ENCODE data around the gene MCC. TPM values are rescaled to one million over a fixed set of nuclear protein-coding genes. Genes with fewer than 3 reads are reported as not detected.

Gene MCC
- total RNA-seq, 3 donors from 2014 or later (not counting 1 experiment from before 2014, with no cell fraction given), result 0.68 to 1.8 (median 1.4) TPM

DNA sequence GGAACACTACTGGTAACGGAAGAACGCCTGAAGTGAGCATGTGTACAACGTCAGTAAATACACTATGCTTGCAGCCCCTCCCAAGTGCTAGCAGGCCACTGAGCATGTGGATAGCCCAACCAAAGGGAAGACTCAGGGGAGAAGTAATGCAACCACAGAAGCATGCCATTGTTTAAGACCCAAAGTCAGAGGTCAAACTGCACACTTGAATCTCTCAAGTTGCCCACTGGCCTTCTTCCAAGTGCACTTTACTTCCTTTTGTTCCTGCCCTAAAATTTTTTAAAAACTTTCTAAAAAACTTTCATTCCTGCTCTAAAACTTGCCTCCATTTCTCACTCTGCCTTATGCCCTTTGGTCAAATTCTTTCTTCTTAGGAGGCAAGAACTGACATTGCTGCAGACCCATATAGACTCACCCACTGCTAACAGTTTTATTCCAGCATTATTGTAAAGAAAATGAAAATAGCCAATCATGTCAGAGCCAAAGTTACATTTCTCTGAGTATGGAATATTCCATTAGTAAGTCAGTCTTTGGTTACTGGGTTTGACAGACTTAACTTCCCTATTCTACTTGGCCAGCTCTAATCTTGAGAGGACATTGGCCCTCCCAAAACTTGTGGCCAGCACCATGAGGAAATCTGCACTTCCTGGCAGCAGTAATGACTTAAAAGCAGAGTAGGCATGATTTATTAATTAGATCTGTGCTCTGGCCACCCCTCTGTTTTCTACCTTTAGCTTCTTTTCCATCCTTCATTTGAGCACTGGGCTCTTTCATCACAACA lies 130.4 kb downstream of the MCC start:
- H3K4me1 Mint-ChIP-seq, result no peaks in the 10 kb centered on the region
- H3K36me3 Mint-ChIP-seq, result no peaks in the 10 kb centered on the region
- TF ChIP-seq, protein P1, sequence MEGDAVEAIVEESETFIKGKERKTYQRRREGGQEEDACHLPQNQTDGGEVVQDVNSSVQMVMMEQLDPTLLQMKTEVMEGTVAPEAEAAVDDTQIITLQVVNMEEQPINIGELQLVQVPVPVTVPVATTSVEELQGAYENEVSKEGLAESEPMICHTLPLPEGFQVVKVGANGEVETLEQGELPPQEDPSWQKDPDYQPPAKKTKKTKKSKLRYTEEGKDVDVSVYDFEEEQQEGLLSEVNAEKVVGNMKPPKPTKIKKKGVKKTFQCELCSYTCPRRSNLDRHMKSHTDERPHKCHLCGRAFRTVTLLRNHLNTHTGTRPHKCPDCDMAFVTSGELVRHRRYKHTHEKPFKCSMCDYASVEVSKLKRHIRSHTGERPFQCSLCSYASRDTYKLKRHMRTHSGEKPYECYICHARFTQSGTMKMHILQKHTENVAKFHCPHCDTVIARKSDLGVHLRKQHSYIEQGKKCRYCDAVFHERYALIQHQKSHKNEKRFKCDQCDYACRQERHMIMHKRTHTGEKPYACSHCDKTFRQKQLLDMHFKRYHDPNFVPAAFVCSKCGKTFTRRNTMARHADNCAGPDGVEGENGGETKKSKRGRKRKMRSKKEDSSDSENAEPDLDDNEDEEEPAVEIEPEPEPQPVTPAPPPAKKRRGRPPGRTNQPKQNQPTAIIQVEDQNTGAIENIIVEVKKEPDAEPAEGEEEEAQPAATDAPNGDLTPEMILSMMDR (IDR thresholded peaks at IDR 0.05), result no peak
- 86% methylated on average over 3 of the region's 3 CpGs for WGBS (ENCODE audit: insufficient coverage)
- Histone ChIP-seq H3K4me3 (ENCODE audit: low read length) (no peak overlapping the region), H3K27ac (ENCODE audit: low read length) (no peak overlapping the region), H3K4me1 (ENCODE audit: control insufficient read depth, insufficient read depth, low read length) (no peaks in the 10 kb centered on the region), H3K9me3 (ENCODE audit: control insufficient read depth, insufficient read depth, low read length) (no peaks in the 10 kb centered on the region), H3K36me3 (ENCODE audit: control insufficient read depth, insufficient read depth, low read length) (no peaks in the 10 kb centered on the region), H3K27me3 (ENCODE audit: control insufficient read depth, insufficient read depth, low read length) (peaks cover 3% of the 10 kb centered on the region)
- no peaks in the 10 kb centered on the region for H3K9me3 Mint-ChIP-seq
- ATAC-seq, result no peak
- no peak overlapping the region for H3K27ac Mint-ChIP-seq
- no peak for DNase-seq
- no peak overlapping the region for H3K4me3 Mint-ChIP-seq
- H3K27me3 Mint-ChIP-seq (ENCODE audit: low read depth in 2 of 2), result peaks cover 0 to 21% of the 10 kb centered on the region in 2 donors
- intact Hi-C loops (cut with micrococcal nuclease), result no loop called here

DNA sequence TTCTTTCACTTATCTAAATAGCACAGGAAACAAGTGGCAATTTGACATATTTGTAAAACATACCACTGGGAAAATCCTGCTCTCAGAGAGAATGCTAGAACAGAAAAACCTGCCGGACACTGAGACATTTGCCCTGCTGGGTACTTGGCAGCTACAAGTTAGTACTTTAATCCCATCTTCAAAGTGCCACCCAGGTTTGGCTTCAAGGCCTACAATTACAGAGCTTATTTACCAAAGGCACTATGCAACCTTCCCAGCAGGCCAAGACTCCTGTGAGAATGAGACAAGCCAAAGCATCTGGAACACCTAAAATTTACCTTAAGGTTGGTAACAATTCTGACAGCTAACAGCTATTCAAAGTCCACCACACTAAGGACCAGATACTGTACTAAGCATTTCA lies 131.8 kb downstream of the MCC start:
- Histone ChIP-seq H3K4me3 (ENCODE audit: low read length) (no peak overlapping the region), H3K27me3 (ENCODE audit: control insufficient read depth, insufficient read depth, low read length) (peaks cover 3% of the 10 kb centered on the region), H3K9me3 (ENCODE audit: control insufficient read depth, insufficient read depth, low read length) (no peaks in the 10 kb centered on the region), H3K27ac (ENCODE audit: low read length) (no peak overlapping the region), H3K36me3 (ENCODE audit: control insufficient read depth, insufficient read depth, low read length) (no peaks in the 10 kb centered on the region), H3K4me1 (ENCODE audit: control insufficient read depth, insufficient read depth, low read length) (no peaks in the 10 kb centered on the region)
- intact Hi-C loops (cut with micrococcal nuclease), result no loop called here
- Mint-ChIP-seq H3K36me3 (no peaks in the 10 kb centered on the region), H3K4me3 (no peak overlapping the region), H3K4me1 (no peaks in the 10 kb centered on the region), H3K27ac (no peak overlapping the region), H3K9me3 (no peaks in the 10 kb centered on the region), H3K27me3 (ENCODE audit: low read depth in 2 of 2) (peaks cover 0 to 22% of the 10 kb centered on the region in 2 donors)
- TF ChIP-seq, protein P1 (IDR thresholded peaks at IDR 0.05), result no peak
- WGBS (ENCODE audit: insufficient coverage), result 86% methylated on average over 1 of the region's 1 CpG
- ATAC-seq (no peak), DNase-seq (no peak)

DNA sequence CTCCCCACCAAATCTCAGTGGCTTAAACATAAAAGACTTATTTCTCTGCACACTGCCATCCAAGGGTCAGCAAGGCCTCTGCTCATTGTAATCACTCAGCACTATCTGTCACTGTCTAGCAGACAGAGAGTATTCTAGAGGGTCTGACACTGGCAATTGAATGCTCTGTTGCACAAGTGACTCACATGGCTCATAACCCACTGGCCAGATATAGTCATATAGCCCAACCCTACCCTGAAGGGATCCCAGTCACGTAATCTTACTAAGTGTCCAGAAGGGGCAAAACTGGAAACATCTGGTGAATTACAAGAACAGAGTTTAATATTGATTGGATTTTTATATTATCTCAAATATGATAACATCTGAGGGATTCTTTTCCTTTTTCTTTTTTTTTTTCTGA lies 134.2 kb downstream of the MCC start:
- no peaks in the 10 kb centered on the region for H3K4me1 ChIP-seq (ENCODE audit: control insufficient read depth, insufficient read depth, low read length)
- no peak overlapping the region for H3K27ac Mint-ChIP-seq
- H3K9me3 Mint-ChIP-seq, result no peaks in the 10 kb centered on the region
- H3K27me3 Mint-ChIP-seq (ENCODE audit: low read depth in 2 of 2), result peaks cover 7 to 31% of the 10 kb centered on the region in 2 donors
- no peak for DNase-seq
- ATAC-seq, result no peak
- H3K36me3 ChIP-seq (ENCODE audit: control insufficient read depth, insufficient read depth, low read length), result no peaks in the 10 kb centered on the region
- H3K27me3 ChIP-seq (ENCODE audit: control insufficient read depth, insufficient read depth, low read length), result no peaks in the 10 kb centered on the region
- no CpG with 5 or more reads among the region's 1 CpG for whole genome bisulfite sequencing (ENCODE audit: insufficient coverage)
- no peaks in the 10 kb centered on the region for H3K4me1 Mint-ChIP-seq
- H3K36me3 Mint-ChIP-seq, result no peaks in the 10 kb centered on the region
- TF ChIP-seq, protein P1 (IDR thresholded peaks at IDR 0.05), result no peak
- H3K4me3 ChIP-seq (ENCODE audit: low read length), result no peak overlapping the region
- H3K4me3 Mint-ChIP-seq, result no peak overlapping the region
- no peaks in the 10 kb centered on the region for H3K9me3 ChIP-seq (ENCODE audit: control insufficient read depth, insufficient read depth, low read length)
- H3K27ac ChIP-seq (ENCODE audit: low read length), result no peak overlapping the region
- intact Hi-C loops (cut with micrococcal nuclease), result no loop called here

DNA sequence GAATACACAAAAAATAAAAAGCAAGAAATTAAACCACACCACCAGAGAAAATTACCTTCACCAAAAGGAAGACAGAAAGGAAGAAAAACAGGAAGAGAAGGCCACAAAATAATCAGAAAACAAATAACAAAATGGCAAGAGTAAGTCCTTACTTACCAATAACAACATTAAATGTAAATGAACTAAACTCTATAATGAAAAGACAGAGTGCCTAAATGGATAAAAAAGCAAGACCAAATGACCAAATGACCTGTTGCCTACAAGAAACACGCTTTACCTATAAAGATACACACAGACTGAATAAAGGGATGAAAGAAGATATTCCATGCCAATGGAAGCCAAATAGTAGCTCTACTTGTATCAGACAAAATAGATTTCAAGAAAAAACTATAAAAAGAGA lies 140.7 kb downstream of the MCC start:
- H3K36me3 Mint-ChIP-seq, result no peaks in the 10 kb centered on the region
- ATAC-seq, result no peak
- peaks cover 3% of the 10 kb centered on the region for H3K27me3 ChIP-seq (ENCODE audit: control insufficient read depth, insufficient read depth, low read length)
- H3K27ac ChIP-seq (ENCODE audit: low read length), result no peak overlapping the region
- H3K9me3 Mint-ChIP-seq, result peaks cover 0 to 2% of the 10 kb centered on the region in 2 donors
- H3K4me3 ChIP-seq (ENCODE audit: low read length), result no peak overlapping the region
- no peaks in the 10 kb centered on the region for H3K9me3 ChIP-seq (ENCODE audit: control insufficient read depth, insufficient read depth, low read length)
- no peaks in the 10 kb centered on the region for H3K4me1 ChIP-seq (ENCODE audit: control insufficient read depth, insufficient read depth, low read length)
- intact Hi-C loops (cut with micrococcal nuclease), result no loop called here
- no peak overlapping the region for H3K27ac Mint-ChIP-seq
- no CpG with 5 or more reads among the region's 1 CpG for WGBS (ENCODE audit: insufficient coverage)
- H3K27me3 Mint-ChIP-seq (ENCODE audit: low read depth in 2 of 2), result peaks cover 36 to 63% of the 10 kb centered on the region in 2 donors
- no peak for DNase-seq
- TF ChIP-seq, protein P1 (IDR thresholded peaks at IDR 0.05), result no peak
- no peaks in the 10 kb centered on the region for H3K4me1 Mint-ChIP-seq
- H3K4me3 Mint-ChIP-seq, result no peak overlapping the region
- no peaks in the 10 kb centered on the region for H3K36me3 ChIP-seq (ENCODE audit: control insufficient read depth, insufficient read depth, low read length)

Measured in natural killer cell (primary cell).